ENCODE results near the gene FOXO6.

Gene FOXO6

GRCh38 chr1:41323243-41323642 is 38.0 kb upstream of the FOXO6 start:
- H3K27ac ChIP-seq, result no peak overlapping the region
- no peak; the same call in 1 of the 2 replicates for TF ChIP-seq CTCF (conservative IDR thresholded peaks at IDR 0.05)

- no peak for TF ChIP-seq CTCF (conservative IDR thresholded peaks at IDR 0.05)
- H3K27ac ChIP-seq, result no peak overlapping the region
These were observed 35.4 kb upstream of the FOXO6 start for GRCh38 chr1:41325801-41326200.

GRCh38 chr1:41327383-41327999 is 33.7 kb upstream of the FOXO6 start:
- H3K27ac ChIP-seq, result no peak overlapping the region
- TF ChIP-seq CTCF (conservative IDR thresholded peaks at IDR 0.05), result no peak

GRCh38 chr1:41328001-41328615 is 33.1 kb upstream of the FOXO6 start:
- H3K27ac ChIP-seq, result no peak overlapping the region
- no peak for TF ChIP-seq CTCF (conservative IDR thresholded peaks at IDR 0.05)

GRCh38 chr1:41328780-41329640 is 32.2 kb upstream of the FOXO6 start:
- no peak for TF ChIP-seq CTCF (conservative IDR thresholded peaks at IDR 0.05)

GRCh38 chr1:41329662-41330587 is 31.3 kb upstream of the FOXO6 start:
- TF ChIP-seq CTCF (conservative IDR thresholded peaks at IDR 0.05), result no peak
- H3K27ac ChIP-seq, result no peak overlapping the region

More at GRCh38 chr1:41328780-41329640, 32.2 kb upstream of the FOXO6 start:
- H3K27ac ChIP-seq, result no peak overlapping the region
